Retinal pigment epithelial cell (primary cell): Measurements from ENCODE around the gene IGFBP2.

Source experiments
- DNase-seq: peaks from one replicate; pipeline ENCODE4 v3.0.0-alpha.2; 2010; ENCODE audit warnings: low read depth
- H3K4me3 ChIP-seq: 2 replicates; pipeline ENCODE4 v1.5.1; 2011; ENCODE audit warnings: mild to moderate bottlenecking, low read length, control low read depth, moderate library complexity
- CTCF ChIP-seq: conservative IDR thresholded peaks from 2 replicates; pipeline ENCODE4 v1.5.1; 2011; ENCODE audit warnings: low read depth, low read length, control low read depth, inconsistent platforms

IGFBP2 gene

GRCh38 chr2:216663106-216663505 lies 29.9 kb downstream of the IGFBP2 start:
- TF ChIP-seq CTCF, result no peak
- DNase-seq, result no peak
- H3K4me3 ChIP-seq, result no peak overlapping the region

- no peak for DNase-seq
- TF ChIP-seq CTCF, result no peak
- no peak overlapping the region for H3K4me3 ChIP-seq
Observed at GRCh38 chr2:216663846-216664245, 30.6 kb downstream of the IGFBP2 start.

GRCh38 chr2:216664593-216665034 lies 31.4 kb downstream of the IGFBP2 start:
- DNase-seq, result no peak
- H3K4me3 ChIP-seq, result no peak overlapping the region
- TF ChIP-seq CTCF, result peak; percentile 31

- H3K4me3 ChIP-seq, result no peak overlapping the region
- no peak for DNase-seq
- no peak for TF ChIP-seq CTCF
Observed at GRCh38 chr2:216665242-216665641, 32.0 kb downstream of the IGFBP2 start.

GRCh38 chr2:216665717-216666116 lies 32.5 kb downstream of the IGFBP2 start:
- no peak for DNase-seq
- no peak for TF ChIP-seq CTCF
- no peak overlapping the region for H3K4me3 ChIP-seq

GRCh38 chr2:216666461-216667233 lies 33.4 kb downstream of the IGFBP2 start:
- DNase-seq, result no peak
- H3K4me3 ChIP-seq, result no peak overlapping the region
- TF ChIP-seq CTCF, result peak; percentile 100

- TF ChIP-seq CTCF, result no peak
- H3K4me3 ChIP-seq, result no peak overlapping the region
- no peak for DNase-seq
Observed at GRCh38 chr2:216670266-216671080, 37.3 kb downstream of the IGFBP2 start.
